ENCODE data around the gene NRXN3.
"Not testable (repeated sequence)": the region's sequence is repeated elsewhere in the genome, so short reads cannot be mapped to it uniquely, and the experiment has no call there.

NRXN3 gene

DNA sequence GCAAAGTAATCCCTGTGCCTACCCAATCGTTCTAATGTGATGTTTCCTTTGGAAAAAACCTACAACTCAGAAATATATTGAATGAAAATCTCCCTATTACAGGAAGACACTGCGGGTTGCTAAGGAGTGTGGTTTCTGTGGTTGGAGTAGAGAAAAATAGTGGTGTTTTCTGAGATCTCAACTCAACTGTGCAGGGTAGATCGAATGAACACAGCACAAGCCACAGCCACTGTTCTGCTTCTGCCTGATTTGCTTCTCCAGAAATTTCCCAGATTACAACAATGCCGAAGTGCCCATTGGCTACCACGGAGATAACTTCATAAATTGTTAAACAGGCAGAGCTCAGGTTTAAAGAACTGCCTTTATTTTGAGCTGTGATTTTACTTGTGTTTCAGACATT, 1560.8 kb downstream of the NRXN3 start:
- no peak for DNase-seq

DNA sequence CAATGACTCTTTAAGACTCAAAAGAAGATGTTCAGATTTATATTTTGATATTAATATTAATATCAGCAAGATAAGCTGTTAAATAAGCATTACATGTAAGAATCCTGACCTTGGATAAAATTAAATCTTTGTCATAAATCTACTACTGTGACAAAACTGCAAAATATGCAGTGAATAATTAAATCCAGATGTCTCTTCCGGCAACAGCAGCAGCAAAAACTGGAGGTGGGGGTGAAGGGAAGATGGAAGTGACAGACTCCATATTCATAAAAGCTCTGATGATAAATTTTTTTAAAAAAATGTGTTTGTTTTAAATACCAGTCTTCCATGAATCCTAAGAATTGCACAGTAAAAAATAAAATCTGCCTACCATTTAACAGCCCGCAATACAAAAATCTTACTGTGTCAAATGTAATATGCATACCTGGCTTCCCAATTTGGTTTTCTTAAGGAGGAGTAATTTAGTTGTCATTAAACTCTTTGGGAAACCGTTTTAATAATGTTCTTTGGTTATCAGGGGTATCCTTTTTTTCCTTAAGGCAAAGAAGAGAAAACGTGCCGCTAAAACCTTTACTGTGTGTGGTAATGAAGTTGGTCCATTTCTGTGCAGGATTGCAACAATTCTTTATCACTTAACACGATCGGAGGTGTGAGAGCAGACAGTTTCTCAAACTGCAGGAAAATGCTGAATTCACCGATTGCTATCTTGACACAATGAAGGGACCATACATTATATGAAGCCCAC, 1562.9 kb downstream of the NRXN3 start:
- no peak for DNase-seq

DNA sequence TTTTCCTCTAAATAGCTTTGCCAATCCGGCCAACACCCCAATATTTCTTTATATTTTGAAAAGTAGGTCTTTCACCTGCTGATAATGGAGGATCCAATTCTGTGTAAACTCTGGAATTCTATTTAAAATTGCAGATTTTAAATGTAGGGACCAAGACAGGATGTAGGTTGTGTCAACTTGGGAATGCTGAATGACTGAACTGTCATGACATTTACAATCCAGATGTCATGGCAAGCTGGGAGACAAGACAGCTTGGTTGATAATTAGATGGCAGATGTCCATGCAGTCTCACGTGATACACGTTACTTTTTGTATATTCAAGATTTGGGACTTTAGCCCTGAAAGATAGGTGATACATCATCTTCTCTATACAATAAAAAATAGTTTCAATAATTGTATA, 1564.0 kb downstream of the NRXN3 start:
- DNase-seq: no peak

DNA sequence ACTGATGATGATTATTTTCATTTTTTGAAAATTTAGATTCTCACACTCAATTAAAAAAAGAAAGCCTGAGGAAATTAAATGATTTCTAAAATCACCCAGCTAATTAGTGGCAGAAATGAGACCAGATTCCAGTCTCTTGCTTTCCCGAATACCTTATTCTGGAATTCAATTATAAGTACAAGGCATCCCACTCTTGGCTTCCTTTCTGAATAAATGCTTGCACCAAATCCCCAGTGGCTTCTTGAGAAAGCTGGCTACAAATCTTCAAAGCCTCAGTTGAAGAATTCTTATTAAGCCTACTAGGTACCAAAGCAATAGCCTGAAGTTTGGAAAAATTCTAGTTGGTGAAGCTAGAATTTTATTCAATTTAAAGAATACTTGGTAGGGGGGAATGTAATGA, 1564.5 kb downstream of the NRXN3 start:
- DNase-seq: no peak

DNA sequence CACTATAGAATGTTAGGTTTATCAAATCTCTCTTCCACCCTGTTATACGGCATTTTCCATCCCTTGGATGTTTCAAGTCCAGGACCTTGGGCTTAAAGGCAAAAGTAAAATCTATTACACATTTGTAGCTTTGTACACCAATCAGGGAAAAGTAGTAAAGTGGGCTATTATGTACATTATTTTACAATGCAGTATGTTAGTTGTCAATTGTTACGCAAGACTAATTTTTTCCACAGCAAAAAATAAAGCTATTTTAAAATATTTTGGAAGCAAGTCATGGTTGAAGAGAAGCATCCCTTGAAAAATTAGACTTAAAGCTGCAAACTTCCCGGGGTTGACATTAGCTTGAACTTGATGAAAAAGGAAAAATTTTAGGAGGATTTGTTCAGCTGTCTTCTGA, 1564.9 kb downstream of the NRXN3 start:
- no peak for DNase-seq

DNA sequence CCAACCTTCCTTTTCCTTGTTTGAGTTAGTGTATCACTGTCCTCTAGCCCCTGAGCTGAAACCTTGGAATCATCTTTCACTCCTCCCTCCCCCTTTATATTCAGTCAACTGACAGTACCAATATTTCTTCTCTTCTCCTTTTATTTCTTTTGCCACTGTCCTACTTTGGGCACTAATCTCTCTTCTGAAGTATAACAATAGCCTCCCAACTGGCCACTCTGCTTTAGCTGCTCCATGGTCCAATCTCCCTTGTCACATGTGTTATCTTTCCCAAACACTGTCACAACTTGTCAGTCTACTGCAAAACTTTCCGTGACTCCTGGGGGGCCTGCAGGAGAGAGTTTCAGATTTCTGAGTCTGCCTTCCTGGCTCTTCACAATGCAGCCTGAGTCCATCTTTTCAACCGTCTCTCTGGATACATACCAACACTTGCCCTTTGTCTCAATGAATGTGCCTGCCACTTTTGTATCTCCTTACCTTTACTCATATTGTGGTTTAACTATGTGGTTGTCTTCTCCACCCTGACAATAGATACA, 1570.0 kb downstream of the NRXN3 start:
- no peak for DNase-seq

DNA sequence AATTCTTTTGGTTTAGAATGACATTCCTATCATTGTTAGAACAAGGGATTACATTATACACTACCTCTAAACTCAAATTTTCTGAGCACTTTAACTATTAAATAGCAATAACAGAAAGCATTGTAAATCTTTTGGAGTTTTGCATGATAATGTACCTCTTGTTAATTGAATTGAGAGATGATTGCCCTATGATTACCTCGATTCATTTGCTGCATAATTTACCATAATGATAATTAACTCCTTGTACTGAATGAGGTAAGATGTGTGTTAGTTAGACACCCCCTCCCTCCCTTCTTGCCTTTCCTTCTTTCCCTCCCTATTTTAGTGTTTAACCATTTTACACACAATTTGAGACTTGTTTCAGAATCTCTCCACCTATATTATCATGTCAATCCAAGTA, 1572.0 kb downstream of the NRXN3 start:
- no peak for DNase-seq

DNA sequence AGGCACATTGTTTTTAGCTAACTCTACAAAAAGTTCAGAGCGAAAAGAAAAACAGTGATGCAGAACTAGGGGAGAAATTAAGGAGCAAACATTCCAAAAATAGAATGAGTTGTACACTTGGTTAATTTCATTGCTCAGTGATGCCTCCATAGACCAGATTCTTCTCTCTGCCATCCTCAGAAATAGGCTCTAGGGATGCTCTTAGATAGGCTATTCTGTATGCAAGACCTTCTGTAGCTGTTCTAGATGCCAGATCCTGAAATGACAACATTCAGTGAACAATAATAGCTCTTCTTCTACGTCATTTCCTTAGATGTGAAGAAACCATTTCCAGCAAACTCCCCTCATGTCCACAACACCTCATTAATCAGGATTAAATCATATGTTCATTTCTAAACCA, 1574.9 kb downstream of the NRXN3 start:
- no peak for DNase-seq

DNA sequence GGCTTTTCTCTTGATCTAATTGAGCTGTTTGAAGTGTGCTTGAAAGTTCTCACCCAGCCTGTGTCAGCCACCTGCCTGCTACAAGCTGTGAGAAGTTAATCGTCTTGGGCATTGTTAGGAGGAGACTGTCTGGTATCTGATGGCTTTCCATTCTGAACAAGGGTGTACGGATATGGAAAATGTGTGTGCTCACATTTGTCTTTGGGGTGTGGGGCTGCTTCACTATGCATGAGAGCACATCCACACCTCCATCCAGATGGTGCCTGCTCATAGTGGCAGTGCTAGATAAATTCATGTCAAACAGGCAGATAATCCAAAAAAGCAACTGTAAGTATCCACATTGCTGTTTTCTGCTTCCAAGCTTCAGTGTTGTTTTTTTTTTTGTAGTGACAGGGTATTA, 1578.9 kb downstream of the NRXN3 start:
- no peak for DNase-seq

DNA sequence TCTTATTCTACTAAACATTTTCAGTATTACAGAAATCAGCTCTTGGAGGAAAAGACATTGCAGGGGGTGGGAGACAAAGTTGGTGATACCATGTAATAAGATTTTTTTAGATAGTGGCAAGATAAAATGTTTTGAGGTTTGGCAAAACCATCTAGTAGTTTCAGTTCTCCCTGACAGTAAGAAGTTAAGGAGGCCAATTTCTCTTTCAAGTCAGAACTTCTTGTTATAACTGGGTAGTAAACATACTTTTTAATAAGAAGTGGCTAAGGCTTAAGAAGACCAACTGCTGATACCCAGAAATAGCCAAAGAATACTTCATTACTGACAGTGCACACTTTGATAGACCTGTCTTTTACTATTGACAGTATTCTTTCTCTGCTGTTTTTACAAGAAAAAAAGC, 1588.8 kb downstream of the NRXN3 start:
- DNase-seq: no peak

DNA sequence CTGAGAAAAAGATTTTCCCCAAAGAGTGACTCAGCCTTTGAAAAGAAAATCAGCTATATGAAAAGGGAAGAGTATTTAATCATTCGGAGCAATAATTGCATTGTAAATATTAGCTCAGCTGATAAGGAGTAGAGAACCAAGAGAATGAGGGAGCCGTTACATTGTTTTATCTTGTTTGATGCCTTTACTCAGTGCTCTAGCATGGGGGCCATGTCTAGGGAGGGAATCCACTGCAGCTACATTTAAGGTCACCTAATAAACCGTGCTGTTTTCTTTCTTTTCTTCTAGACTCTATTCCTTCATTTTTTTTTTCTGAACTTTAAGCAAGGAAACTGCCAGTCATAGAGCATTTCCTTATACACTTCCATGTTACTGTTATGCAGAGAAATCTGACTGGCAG, 1594.2 kb downstream of the NRXN3 start:
- no peak for DNase-seq

DNA sequence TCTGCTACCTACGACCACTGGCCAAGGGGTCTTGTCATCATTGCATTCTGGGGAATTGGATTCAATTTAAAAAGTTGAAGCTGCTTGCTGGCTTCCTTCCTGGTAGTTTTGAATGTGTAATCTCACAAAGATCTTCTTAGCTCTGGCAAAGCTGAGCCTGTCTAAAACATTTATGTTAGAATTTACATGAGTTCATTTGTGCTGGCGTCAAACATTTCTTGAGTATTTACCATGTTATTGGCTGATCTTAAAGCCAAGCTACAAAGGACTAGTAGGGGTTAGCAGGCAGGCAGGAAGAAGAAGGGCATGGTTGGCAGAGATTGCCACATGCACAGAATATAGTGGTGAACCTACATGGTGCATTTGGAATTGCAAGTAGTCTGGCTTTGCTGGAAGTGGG, 1596.3 kb downstream of the NRXN3 start:
- DNase-seq: no peak

DNA sequence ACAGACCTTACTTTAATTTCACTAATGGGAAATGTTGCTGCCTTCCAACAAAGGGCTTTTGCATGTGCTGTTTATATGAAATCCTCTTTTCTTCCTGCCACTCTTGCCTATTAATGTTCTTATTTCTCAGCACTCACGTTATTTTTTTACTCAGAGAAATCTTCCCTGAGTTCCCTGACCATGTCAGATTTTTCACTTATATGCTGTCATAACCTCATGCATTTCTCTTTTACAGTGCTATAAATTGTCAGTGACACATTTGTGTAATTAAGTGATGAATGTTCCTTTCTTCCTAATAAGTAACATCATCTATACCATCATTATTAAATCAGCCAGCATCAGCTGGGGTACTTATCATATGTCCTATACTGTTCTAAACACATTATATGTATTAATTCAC, 1597.1 kb downstream of the NRXN3 start:
- no peak for DNase-seq

DNA sequence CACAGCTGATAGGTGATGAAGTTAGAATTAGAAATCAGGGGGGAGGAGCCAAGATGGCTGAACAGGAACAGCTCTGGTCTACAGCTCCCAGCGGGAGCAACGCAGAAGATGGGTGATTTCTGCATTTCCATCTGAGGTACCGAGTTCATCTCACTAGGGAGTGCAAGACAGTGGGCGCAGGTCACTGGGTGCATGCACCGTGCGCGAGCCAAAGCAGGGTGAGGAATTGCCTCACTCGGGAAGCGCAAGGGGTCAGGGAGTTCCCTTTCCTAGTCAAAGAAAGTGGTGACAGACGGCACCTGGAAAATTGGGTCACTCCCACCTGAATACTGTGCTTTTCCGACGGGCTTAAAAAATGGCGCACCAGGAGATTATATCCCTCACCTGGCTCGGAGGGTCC, 1597.5 kb downstream of the NRXN3 start:
- not testable (repeated sequence) for DNase-seq

DNA sequence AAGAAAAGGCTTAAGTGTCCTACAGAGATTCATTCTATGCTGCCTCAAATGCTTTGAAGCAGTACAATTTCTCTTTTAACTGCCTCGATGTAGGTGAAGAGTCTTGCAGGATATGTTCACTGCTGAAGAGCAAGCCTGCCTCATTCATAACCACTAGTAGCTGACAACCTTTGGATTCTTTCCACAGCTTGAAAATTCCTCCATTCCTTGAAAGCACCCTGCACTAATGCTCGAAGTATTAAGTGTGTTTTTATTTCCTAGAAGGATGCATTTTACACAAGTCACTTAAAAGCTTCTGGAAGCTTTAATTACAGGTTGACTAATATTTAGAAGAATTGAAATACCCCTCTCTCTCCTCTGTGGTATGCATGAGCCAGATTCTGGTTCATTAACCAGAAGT, 1611.7 kb downstream of the NRXN3 start:
- DNase-seq: no peak

DNA sequence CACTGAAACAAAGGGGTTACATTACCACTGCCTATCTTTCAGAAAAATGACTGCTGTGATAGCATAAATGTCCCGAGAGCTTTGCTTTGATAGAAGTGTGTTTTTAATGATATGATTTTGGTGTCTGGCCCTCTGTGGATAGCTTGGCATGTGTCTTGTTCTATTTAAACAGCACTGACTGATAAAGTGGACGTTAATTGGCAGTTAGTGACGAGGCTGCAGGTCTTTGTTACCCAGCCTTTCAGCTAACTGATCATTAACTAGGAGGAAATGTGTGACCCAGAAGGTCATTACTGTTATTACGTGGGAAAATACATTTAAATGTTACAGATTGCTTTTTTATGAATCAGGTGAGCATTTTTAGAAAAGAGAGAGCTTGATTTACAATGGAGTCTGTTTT, 1612.9 kb downstream of the NRXN3 start:
- no peak for DNase-seq

DNA sequence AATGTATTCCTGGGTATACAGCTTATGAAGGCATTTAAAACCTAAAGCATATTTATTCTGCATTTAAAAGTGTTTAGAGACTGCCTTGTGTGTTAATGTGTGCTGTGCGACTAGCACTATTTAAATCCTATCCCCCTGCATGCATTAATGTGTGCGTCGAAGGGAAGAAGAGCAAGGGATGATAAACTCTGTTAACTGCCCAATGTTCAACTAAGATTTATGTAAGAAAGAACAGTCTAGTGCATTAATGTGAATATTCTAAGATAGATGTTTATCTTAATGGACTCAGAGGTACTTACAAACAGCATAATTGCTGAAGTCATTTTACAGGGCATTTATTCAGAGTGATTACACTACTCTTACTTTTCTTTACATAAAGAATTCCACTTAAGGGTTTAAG, 1616.3 kb downstream of the NRXN3 start:
- DNase-seq: no peak

DNA sequence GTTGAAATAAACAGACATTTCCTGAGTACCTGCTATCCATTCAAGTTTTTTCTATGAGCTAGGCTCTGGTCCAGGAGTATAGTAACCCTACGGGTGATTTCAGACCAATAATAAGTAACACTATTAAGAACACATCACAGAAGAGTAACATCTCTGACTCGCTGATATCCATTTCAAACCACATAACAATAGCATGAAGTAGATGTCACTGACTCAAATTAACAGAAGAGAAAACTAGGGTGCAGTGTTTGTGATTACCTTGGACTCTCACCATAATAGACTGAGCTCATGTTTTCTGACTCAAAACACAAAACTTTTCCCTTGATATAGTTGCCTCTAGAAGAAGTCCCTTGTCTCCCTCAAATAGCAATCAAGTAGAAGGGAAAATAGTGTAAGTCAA, 1618.2 kb downstream of the NRXN3 start:
- no peak for DNase-seq

DNA sequence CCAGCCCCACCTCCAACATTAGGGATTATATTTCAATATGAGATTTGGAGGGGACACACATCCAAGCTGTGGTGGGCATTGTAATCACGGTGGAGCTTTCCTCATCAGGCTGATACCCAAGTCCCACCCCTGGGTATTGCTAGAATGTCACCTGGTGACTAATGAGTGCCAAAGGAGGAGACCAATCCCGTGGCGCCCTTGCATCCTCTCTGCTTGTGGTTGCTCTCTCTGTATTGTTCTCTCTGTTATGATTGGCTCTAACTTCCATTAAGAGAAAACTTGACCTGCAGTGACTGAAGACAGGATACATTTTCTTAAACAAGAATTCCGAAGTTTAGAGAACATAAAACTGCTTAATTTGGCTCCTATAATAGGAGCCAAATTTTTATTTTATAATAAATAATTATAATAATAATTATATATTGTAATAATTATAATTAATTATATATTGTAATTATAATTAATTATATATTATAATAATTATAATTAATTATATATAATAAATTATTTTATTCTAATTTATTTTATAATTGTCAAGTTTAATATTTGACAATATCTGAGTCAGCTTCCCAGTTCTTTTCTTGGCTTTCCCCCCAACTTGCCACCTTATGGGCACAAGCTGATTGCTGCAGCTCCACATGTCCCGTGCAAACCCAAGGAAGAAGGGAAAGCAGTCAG, 1621.0 kb downstream of the NRXN3 start:
- DNase-seq: no peak

DNA sequence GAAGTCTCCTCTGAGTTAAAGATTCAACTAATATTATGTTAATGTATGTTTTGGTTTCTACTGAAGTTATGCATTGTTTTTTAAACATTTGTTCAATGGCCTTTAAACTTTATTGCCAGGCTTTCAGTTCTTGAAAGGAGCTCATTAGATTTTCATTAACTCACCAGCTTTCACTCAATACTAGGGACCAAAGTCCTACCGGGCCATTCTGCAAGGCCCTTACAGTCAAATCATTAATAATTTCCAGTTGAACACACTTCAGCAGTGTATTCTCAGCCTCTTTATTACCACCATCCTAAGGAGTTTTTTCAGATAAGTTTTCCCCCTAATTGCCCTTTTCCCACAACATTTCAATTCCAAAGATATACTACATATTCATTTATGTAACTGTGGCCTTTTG, 1631.9 kb downstream of the NRXN3 start:
- DNase-seq: no peak

DNA sequence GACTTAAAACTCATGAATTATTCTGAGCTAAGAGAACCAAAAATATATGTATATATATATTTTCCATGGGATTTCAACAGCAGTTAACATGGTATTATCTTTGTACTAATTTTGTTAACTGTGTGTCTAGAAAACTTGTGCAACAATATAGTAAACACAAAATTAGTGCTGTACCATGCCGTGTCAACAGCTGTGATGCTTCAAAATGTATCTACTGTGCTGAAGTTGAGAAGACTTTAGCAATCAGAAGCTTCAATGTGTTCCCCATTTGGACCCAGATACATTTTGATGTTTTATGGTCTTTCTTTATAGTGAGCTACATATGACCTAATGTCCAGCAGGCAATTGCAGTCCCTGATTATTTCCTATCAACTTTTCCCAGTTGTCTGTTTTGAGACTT, 1635.5 kb downstream of the NRXN3 start:
- no peak for DNase-seq

DNA sequence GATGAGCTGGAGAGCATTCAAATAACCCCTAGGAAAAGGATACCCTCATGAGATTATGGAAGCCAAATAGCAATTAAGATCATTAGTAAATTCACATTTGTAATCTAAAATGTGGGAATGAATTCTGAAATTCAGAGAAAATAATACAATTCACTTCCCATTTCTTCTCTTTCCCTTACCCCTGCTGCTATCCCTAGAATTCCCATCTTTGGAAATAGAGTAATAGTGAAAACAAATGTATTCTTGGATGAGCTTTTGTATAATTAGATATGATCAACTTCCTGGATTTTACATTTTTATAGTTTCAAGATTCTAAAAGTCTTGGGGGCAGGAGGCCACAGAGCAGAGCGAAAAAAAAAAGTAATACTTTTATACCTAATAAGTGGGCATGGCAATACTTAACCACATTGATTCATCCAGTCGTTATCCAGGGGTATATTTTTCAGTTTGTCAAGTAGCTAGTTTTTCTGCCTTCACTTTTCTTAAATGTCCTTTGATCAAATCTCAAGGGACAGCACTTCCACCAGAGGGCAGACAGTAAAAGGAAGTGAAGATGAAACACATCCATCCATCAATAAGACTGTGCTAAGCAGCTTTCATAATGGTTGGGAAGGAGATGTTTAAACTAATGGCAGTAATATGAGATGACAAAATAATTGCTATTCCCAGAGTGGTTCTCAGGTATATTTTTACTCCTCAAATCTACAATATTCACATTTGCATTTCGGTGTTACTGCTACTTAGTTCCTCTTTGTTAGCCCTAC, 1639.9 kb downstream of the NRXN3 start:
- DNase-seq: no peak

DNA sequence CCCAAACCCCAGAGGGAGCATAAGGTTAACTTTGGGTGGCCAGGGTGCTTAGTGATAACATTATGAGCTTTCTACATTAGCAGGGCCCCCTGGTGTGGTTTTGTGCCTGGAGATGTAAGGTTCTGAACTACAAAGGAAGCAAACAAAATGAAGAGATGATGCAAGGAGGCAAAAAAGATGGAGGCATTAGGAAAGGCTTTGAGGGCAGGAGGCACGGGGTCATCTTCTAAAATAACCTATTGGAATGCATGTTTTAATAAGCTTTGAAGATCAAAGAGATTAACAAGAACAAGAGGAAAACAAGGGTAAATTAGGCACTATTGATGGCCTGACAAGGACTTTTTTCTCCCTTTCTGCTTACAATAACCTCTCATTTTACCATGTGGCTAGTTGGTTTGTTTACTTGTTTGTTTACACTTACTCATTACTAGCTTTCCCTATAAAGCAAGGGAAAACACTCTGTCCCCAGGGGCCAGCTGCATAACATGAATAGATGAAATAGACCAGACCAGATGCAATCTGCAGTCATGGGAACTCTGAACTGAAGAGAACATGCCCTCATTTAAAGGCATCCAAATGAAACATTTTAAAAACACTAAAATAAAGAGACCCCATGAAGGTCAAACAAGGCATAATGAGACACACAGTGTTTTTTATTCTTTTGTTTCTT, 1650.8 kb downstream of the NRXN3 start:
- no peak for DNase-seq

Data from stimulated activated CD4-positive, alpha-beta T cell treated with anti-CD3 and anti-CD28 coated beads, Interleukin-15, amount 100 ng/mL, for 24 hours (primary cell).